ENCODE data around the gene GLI3.

GLI3 gene

DNA sequence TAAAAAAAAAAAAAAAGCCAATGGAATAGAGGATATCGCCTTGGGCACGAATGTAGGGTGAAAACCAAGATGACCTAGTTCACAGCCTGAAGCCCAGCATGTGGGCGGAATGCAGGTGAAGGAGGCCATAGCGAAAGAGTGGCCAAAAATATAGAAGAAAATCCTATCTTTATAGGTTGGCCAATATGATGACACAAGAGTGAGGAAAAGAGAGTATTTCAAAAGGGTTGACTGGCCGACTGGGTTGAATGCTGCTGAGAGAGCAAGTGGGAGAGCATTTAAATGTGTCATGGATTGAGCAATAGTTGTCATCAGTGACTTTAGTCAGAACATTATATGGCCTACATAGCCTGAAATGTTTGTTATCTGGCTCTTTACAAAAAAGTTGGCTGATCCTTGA, 17.2 kb upstream of the GLI3 start:
- TF ChIP-seq, protein P1, sequence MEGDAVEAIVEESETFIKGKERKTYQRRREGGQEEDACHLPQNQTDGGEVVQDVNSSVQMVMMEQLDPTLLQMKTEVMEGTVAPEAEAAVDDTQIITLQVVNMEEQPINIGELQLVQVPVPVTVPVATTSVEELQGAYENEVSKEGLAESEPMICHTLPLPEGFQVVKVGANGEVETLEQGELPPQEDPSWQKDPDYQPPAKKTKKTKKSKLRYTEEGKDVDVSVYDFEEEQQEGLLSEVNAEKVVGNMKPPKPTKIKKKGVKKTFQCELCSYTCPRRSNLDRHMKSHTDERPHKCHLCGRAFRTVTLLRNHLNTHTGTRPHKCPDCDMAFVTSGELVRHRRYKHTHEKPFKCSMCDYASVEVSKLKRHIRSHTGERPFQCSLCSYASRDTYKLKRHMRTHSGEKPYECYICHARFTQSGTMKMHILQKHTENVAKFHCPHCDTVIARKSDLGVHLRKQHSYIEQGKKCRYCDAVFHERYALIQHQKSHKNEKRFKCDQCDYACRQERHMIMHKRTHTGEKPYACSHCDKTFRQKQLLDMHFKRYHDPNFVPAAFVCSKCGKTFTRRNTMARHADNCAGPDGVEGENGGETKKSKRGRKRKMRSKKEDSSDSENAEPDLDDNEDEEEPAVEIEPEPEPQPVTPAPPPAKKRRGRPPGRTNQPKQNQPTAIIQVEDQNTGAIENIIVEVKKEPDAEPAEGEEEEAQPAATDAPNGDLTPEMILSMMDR (IDR thresholded peaks at IDR 0.05; ENCODE audit: insufficient read depth, low read length, poor library complexity, severe bottlenecking) = no peak
- Histone ChIP-seq H3K4me3 (replicated peaks; ENCODE audit: low read depth, low read length) (no peak overlapping the region), H3K36me3 (ENCODE audit: control insufficient read depth, insufficient read depth, low read length) (no peaks in the 10 kb centered on the region), H3K27me3 (replicated peaks; ENCODE audit: control insufficient read depth, insufficient read depth, low read length) (no peaks in the 10 kb centered on the region; the same call in 1 of the 2 replicates)
- DNase-seq (ENCODE audit: extremely low read depth, insufficient read length) = no peak

DNA sequence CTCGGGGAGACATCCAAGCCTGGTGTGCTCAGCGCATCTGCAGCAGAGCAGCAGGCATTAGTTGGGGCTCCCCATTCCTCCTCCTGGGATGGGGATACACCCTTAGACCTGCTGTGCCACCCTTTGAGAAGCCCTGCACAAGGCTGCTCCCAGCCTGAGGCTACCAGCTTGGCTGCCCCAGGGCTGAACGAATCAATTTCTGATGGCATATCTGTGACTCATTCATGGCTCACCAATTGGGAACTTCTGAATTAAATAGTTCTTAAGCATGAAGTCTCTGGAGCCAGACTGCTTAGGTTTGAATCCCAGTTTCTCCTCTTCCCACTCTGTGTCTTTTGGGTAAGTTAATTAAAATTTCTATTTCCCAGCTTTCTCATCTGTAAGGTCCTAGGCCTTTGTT, 16.3 kb upstream of the GLI3 start:
- no peaks in the 10 kb centered on the region for H3K36me3 ChIP-seq (ENCODE audit: control insufficient read depth, insufficient read depth, low read length)
- TF ChIP-seq, protein P1 (IDR thresholded peaks at IDR 0.05; ENCODE audit: insufficient read depth, low read length, poor library complexity, severe bottlenecking) = no peak
- DNase-seq (ENCODE audit: extremely low read depth, insufficient read length) = no peak
- no peaks in the 10 kb centered on the region; the same call in 1 of the 2 replicates for H3K27me3 ChIP-seq (replicated peaks; ENCODE audit: control insufficient read depth, insufficient read depth, low read length)
- H3K4me3 ChIP-seq (replicated peaks; ENCODE audit: low read depth, low read length) = no peak overlapping the region

DNA sequence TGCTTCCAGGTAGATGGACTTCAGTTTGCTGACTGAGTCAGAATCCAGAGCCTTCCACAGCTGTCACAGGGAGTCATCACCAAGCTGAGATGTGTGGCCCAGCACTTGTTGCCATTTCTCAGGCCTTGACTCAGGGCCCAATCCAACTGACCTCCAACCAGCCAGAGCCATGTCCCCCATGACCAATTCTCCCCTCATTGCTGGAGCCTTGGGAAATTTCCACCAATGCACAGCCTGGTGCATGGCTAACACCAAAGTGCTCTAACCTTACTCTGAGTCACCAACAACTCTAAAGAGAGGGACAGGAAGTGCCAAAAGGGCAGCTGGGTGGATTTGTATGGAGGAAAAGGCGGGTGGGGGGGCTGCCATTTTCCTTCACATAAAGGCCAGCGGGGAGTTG, 13.4 kb upstream of the GLI3 start:
- TF ChIP-seq, protein P1 (IDR thresholded peaks at IDR 0.05; ENCODE audit: insufficient read depth, low read length, poor library complexity, severe bottlenecking) = no peak
- Histone ChIP-seq H3K4me3 (replicated peaks; ENCODE audit: low read depth, low read length) (no peak overlapping the region), H3K27me3 (replicated peaks; ENCODE audit: control insufficient read depth, insufficient read depth, low read length) (no peaks in the 10 kb centered on the region; the same call in none of the 2 replicates), H3K36me3 (ENCODE audit: control insufficient read depth, insufficient read depth, low read length) (no peaks in the 10 kb centered on the region)
- DNase-seq (ENCODE audit: extremely low read depth, insufficient read length) = no peak

DNA sequence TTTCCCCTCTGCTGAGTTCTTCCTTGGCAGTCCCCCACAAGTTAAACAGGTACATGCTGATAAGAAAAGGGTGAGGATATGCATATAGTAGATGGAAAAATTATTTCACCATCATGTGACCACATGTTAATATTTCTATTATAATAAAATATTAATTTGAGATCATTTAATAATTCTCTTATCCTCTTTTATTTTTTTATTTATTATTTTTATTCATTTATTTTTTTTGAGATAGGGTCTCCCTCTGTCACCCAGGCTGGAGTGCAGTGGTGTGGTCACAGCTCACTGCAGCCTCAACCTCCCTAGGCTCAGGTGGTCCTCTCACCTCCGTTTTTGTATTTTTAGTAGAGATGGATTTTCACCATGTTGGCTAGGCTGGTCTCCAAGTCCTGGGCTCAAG, 11.6 kb upstream of the GLI3 start:
- H3K4me3 ChIP-seq (replicated peaks; ENCODE audit: low read depth, low read length) = no peak overlapping the region
- no peaks in the 10 kb centered on the region for H3K36me3 ChIP-seq (ENCODE audit: control insufficient read depth, insufficient read depth, low read length)
- TF ChIP-seq, protein P1 (IDR thresholded peaks at IDR 0.05; ENCODE audit: insufficient read depth, low read length, poor library complexity, severe bottlenecking) = no peak
- no peak for DNase-seq (ENCODE audit: extremely low read depth, insufficient read length)
- H3K27me3 ChIP-seq (replicated peaks; ENCODE audit: control insufficient read depth, insufficient read depth, low read length) = no peaks in the 10 kb centered on the region; the same call in none of the 2 replicates

- no peaks in the 10 kb centered on the region; the same call in none of the 2 replicates for H3K27me3 ChIP-seq (replicated peaks; ENCODE audit: control insufficient read depth, insufficient read depth, low read length)
- H3K4me3 ChIP-seq (replicated peaks; ENCODE audit: low read depth, low read length) = no peak overlapping the region
- DNase-seq (ENCODE audit: extremely low read depth, insufficient read length) = no peak
- TF ChIP-seq, protein P1 (IDR thresholded peaks at IDR 0.05; ENCODE audit: insufficient read depth, low read length, poor library complexity, severe bottlenecking) = no peak
- H3K36me3 ChIP-seq (ENCODE audit: control insufficient read depth, insufficient read depth, low read length) = no peaks in the 10 kb centered on the region
These were observed 10.3 kb upstream of the GLI3 start for GRCh38 chr7:42247301-42247700.

- DNase-seq (ENCODE audit: extremely low read depth, insufficient read length) = no peak
- no peak overlapping the region for H3K4me3 ChIP-seq (replicated peaks; ENCODE audit: low read depth, low read length)
These were observed 7.8 kb upstream of the GLI3 start for GRCh38 chr7:42244828-42245227.

More at GRCh38 chr7:42244828-42245227, 7.8 kb upstream of the GLI3 start:
- Histone ChIP-seq H3K36me3 (ENCODE audit: control insufficient read depth, insufficient read depth, low read length) (no peaks in the 10 kb centered on the region), H3K27me3 (replicated peaks; ENCODE audit: control insufficient read depth, insufficient read depth, low read length) (no peaks in the 10 kb centered on the region; the same call in none of the 2 replicates)
- TF ChIP-seq, protein P1 (IDR thresholded peaks at IDR 0.05; ENCODE audit: insufficient read depth, low read length, poor library complexity, severe bottlenecking) = no peak

All from GM06990 (cell line).